D341Med (cell line): Measurements from ENCODE around the gene SNX10.
A peak's percentile ranks its signal among the peaks of the same experiment; 100 is the strongest.

Experiments
- DNase-seq: peaks from one replicate; pipeline ENCODE4 v3.0.0; 2012; ENCODE audit warnings: low spot score

Gene SNX10

DNA sequence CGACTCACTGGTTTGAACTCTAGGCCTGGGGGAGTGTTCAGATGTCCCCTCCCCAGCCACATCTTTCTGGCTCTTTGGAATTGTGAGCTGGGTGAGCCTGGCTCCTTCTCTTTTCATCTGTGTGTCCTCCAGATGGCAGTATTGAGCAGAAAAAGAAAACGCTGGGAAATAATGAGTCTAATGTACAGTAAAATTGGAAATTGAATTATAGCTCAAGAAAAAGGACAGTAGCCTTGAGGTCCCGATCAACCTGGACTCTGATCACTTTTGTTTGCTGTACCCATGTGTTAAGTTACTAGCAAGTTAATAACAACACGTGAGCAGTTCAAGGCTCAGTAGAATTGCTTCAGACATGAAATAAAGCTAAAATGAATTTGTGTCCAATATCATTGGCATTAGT, 77.9 kb downstream of the SNX10 start:
- DNase-seq = peak; percentile 65

DNA sequence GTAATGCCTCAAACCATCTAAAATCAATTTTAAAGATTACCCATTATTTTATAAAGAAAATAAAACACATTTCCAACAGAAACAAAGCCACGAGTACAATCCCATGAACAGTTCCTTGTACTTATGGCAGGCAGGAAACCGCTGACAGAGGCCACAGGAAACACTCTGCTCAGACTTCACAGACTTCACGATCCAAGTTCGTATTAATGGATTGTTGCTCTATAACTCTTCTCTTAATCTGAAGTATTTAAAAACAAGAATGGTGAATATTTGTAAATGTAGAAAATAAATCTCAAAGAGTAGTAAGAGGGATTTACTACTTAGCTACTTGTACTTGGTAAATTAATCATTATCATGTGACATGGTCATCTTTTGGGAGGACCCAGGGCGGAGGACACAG, 78.3 kb downstream of the SNX10 start:
- no peak for DNase-seq

DNA sequence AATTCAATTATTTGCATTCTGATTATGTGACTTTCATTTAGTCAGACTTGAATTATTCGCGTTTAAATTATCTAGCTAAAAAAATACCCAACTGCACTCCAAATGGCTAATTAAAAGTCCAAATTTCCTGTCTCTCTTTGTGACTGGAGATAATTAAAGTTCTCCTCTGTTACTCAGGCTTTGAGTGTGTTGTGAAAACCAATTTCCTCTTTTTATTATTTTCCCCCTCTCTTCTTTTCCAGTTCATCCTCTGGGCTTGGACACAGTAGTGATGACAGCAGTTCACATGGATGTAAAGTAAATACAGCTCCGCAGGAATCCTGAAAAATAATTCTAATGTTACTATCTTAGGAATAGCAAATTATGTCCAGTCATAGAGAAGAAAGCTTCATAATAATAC, 80.6 kb downstream of the SNX10 start:
- no peak for DNase-seq

DNA sequence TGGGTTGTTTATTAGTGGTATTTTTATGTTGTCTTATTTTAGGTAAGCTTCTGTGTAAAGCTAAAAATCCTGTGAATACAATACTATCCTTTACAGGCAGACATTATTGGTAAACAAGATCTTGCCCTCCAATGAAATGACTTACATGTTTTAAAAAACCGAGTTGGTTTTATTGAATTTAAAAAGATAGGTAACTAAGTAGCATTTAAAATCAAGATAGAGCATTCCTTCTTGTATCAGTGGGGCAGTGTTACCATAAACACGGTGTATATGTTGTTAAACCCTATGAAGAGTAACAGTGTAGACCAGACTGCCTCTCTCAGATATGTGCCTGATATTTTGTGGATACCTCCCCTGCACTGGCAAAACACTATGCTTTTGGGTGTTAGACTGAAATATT, 81.0 kb downstream of the SNX10 start:
- no peak for DNase-seq

DNA sequence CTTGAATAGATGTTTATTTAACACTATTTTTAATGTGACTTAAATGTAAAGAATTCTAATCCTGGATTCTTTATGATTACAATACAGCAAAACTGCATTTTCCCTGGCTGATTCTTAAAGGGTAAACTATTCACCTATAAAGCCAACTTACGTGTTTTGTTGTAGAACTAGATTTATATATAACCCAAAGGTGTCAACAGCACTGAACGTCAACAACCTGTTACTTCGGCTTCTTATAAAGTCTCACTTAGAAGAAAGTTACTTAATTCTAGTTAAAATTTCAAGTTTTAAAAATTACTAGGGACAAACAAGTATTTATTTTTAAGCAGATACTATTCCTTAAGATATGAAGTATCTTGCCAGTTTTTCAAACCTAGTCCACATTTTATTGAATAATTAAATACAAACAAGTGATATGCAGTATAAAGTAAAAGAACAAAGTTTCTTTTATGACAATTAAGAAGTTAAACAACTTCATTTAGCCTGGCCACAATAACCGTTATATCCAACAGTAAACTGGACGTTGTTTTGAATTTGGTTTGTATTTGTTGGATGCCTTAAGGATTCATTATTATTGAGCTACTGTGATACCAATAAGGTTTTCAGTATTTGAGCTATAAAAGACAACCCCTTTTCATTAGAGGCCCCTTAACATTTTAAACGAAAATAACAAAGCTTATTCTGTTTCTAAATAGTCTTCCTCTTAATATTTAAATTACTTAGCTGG, 83.1 kb downstream of the SNX10 start:
- no peak for DNase-seq

DNA sequence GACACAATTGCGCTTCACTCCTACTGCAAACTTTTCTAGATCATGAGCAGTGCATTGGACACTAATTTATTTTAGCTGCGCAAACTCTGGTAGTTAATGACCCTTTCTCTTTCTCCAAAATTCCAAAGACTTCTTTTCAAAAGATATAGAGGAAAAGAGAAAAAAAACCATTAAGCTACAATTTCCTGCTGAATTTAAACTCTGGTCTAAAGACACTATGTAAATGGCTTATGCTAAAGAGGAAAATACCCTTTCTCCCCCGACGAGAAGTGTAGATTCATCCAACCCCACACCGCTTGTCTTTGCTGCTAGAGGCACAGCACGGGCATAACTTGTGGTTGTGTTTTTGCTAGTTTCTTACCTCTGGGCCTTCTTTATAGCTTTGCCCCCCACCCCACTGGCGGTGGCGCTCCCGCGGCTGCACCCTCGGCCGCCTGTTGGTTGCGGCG, 84.1 kb downstream of the SNX10 start:
- no peak for DNase-seq

DNA sequence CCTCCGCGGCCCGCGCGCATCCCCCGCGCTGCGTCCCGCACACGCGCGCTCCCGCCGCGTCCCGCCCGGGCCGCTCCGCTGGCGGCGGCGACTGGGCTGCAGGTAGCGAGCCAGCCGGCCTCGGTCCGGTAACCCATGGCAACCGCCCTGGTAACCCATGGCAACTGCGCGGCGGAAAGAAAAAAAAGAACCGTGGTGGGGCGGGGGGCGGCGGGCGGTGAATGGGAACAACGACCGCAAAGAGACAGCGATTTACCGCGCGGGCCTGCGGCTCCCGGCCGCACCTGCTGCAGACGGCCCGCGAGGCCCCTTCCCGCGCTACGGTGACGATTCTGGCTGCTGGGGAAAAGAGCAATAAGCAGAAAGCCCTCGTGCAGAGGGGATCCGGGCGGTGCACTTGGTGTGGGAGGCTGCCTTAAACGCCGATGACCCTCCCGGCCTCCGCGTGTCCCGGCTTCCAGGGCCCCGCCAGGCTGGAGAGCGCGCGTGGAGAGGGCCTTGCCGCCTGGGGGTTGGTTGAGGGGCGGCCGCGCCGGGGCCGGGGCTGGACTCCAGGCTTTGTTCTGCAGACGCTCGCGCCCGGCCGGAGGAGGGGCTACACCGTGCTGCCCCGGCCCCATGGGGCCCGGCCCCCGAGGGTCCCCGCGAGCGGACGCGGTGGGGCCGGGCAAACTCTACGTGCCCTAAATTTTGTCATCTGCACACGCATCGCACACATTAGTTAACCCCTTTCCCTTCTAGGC, 84.7 kb downstream of the SNX10 start:
- peak; percentile 70 for DNase-seq

DNA sequence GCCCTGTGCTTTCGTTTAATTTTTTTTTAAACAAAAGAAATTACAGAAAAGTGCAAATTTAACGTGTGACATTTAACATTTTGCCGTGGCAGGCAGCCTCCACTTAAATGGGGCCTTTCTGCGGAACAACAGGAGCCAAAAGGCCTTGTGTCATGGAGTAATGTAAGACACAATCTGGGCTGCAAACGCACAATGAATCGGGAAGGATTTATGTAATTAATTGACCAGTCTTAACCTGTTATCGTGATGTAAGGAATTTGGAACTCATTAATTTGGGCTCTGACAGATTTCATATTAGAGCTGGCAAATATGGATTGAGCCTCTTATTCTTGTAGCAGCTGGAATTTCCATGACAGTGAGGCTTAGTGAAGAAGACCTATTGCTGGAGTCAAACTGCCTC, 86.4 kb downstream of the SNX10 start:
- no peak for DNase-seq

DNA sequence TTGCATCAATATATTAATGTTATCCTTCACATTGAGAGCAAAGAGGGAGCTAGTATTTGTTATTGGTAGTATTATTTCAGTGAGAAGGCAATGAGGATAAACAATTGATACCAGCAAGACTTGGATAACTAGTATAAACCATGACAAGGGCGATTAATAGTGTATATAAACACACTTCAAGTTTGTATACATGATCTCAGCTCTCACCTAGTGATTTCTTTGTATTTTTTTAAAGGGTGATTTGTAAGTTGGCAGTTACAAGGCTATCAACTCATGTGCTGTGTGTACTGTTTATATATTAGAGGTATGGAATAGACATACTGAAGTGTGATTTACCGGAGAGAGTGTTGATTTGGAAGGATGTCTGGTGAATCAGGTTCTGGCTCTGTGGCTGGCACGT, 88.0 kb downstream of the SNX10 start:
- no peak for DNase-seq

DNA sequence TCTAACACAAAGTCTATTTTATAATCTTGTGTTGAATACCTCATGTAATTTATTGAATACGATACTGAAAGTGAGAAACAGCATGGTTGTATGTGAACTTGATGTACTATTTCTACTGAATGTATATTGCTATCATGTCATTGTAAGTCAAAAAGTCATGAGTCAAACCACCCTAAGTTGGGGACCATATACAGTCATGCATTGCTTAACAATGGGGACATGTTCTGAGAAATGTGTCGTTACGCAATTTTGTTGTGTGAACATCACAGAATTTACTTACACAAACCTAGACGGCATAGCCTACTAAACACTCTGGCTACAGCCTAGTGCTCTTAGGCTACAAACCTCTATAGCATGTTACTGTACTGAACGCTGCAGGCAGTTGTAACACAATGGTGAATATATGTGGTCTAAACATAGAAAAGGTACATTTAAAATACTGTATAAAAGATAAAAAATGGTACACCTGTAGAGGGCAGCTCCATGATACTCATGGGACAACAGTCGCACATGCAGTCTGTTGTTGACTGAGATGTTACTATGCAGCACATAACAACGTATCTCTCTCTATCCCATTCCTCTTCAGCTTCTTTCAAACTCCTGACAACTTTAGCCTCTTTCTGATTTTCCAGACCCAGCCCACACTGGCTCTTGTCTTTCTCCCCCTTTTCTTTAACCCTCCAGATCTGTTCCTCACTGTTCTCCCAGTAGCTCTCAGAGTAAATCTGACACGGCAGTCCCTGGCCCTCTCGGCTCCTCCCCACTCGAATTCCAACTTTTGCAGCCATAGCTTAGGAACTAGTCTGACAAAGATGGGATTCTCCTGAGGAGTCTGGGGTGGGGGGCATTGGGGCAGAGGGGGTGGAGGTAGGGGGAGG, 90.1 kb downstream of the SNX10 start:
- no peak for DNase-seq

DNA sequence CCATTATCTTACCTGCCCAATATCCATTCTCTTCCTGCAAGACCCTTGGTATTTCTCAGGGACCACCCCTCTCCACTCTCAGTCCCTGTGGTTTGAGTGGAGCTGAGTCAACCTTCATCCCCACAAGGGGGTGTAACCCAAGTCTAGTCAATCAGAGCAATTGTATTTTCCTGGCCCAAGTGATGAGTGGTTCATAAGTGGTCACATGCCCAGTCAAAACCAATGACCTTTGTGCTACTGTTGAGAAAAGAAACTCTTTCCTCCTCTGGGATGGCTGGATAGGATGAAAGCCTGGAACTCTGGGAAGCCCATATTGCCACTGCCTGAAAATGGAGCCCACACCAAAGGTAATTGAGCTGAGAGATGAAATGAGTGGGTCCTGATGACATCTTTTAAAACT, 93.6 kb downstream of the SNX10 start:
- DNase-seq = no peak

DNA sequence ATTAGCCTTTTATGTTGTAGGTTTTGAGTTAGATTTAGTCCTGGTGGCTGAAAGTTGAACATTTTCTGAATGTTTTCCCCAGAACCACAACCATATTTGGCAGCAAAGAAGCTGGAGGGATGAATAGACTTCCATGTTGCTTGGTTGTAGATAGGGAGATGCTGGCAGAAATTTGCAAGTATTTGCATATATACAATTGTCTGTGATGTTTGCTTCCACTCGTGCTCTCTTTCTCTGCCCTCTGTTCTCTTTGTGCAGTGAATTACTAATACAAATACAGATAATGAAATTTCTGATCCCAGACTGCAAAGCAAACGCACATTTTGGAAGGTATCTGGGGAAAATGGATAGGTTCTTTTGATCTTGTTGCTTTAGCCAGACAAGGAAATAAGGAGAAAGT, 96.1 kb downstream of the SNX10 start:
- no peak for DNase-seq

DNA sequence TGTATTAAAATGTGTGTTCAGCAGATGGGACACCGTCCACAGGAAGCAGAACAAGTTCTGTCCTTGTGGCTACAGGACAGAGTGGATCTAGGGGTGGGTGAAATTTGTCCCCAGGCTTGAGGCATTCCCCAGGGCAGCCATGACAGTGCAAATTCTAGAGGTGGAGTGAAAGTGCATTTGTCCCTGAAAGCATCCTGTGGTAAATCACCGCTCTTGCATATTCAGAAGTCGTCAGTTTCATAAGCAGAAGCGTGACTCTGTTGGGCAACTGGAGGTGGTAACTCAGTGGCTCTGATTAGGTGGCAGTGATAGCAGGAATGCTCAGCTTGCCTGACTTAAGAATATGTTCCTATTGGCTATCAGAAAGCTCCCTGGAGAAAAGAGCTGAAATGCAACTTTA, 96.6 kb downstream of the SNX10 start:
- DNase-seq = no peak

DNA sequence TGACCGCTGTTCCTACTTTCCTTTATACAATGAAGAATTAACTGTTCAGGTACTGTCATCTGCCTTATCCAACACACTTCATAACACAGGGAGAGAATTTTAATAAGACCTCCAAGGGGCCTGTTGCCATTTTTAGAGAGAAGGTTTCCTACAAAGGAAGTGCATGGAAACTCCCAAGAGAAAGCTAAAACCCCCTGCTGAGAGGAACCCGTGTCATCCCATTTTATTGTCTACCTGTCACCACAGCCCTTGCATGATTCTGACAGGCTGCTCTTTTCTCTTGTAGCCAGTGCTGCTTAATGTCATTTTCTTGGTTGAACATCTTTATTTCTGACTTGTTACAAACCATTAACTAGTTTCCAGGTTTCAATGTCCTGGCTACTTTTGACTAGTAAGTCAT, 98.4 kb downstream of the SNX10 start:
- no peak for DNase-seq

DNA sequence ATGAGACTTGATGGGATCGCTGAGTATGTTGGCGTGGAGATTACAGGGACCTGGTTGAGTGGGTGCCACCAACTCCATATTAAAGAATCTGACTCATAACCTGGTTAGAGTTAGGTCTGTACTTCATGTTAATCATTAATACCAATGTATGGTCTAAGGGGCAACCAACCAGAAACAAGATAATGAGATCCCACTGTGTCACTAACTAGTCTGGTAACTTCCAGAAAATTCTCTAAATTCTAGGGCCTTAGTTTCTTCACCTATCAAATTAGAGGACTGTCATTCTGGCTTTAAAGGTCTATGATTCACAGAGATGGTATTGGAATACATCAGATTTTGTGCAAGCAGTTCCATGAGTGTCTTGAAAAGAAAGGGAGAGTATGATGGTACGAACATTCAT, 102.2 kb downstream of the SNX10 start:
- no peak for DNase-seq

DNA sequence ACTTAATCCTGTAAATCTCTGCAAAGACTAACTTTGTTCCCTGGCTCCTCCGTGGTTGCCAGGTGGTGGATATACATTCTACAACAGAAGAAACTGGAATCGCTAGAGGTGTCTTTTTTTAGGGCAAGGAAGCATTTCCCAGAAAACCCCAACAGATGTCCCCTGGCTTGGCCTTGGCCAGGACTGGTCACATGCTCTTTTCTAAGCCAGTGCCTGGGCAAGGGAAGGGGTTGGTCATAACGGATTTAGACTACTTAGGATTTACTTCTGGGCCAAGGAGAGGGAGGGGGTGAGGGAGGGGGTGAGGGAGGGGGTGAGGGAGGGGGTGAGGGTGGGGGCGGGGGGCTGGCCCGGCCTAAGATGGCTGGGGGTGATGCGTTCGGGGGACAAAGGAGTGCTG, 105.7 kb downstream of the SNX10 start:
- DNase-seq = peak; percentile 58

DNA sequence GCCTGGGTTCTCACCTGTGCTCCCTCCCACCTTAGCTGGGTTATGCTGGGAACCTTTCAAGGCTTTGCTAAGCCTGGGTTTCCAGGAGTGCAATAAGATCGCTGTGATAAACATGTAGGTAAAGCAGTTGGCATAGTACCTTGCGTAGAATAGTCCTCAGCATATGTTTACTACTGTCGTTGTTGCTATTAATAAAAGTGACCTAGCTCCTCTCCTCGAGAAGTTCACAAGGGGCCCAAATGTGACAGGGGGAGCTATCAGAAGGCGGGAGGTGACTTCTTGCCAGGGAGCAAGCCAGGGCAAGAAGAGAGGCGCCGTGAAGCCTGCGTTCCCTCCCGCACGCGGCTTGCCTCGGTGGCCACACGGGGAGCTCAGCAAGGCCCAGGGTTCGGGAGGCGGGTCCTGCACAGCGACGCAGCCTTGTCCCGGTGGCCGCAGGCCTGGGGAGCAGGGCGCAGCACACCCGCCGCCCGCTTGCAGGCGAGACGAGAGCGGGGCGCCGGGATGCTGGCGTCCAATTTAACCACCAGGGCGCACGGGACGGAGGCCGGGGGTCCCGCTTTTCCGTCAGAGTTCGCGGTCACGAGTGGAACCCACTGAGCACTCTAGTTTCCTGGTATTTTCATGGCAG, 106.2 kb downstream of the SNX10 start:
- DNase-seq = peak; percentile 70

DNA sequence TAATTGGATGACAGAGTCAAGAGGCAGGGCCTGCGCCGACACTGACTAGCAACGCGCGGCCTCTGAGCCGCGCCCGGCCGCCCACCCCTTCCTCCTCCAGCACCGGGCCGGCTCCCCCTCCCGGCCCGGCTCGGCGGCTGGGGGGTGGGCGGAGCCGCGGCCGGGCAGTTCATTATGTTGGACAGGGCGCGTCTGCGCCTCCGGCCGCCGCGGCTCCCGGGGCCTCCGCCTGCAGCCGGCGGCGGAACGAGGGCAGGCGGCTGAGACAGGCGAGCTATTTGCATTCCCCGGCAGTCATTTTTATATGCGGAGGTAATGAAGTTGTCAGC, 106.7 kb downstream of the SNX10 start:
- DNase-seq = peak; percentile 82

DNA sequence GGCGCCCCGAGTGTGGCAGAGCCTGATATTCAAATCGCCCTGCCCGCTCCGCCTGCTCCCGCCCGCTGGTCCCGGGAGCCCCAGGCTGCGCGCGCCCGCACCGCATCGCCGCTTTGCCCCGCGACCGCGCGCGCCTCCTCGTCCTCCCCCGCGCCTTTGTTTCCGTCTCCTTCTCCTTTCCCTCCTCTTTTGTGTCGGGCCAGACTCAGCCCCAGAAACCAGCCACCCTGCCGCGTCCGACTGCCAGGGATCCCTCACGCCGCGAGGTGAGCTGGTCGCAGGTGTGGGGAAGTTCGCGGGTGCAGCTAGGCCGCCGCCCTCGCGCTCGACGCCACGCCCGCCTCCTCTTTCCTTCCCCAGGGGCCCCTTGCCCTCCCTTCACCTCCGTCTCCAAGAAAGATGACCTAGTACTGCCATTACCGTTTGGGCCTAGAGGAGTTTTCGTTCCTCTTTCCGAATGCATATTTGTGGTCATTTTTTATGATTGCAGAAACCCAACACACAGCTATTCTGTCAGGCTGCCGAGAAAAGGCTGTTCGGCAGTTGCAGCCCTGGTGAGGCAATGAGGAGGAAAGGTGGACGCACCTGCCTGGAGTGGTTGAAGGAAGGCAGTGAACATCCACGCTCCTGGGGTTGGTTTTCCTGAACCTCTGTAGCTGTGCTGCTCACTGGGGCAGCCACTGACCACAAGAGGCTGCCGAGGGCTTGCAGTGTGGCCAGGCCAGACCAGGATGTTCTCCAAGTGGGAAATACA, 107.3 kb downstream of the SNX10 start:
- peak; percentile 86 for DNase-seq

DNA sequence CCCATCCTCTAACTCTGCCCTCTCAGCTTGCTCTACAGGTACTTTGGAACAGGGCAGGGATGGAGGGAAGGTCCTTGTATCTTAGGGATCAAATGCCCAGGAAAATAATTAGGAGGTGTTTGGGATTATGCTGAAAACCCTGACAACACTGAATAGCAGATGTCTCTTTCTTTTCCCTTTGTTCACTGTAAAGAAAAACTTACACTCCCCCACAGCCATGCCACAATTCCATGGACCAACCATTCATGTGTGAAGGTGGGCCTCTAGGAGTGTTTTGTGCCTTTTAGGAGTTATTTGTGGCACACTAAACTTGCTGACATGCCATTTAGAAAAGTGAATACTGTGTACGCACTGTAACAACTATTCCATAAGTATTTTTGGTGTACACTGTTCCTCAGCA, 108.1 kb downstream of the SNX10 start:
- no peak for DNase-seq

DNA sequence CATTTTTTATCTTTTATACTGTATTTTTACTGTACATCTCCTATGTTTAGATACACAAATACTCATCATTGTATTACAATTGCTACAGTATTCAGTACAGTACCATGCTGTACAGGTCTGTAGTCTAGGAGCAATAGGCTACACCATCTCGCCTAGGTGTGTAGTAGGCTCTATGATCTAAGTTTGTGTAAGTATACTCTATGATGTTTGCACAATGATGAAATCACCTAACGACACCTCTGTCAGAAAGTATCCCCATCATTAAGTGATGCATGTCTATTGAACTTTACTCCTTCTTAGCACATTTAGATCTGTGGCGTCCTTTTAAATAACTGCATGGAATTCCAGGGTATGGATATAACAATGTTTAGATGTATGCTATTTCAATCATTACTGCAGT, 112.0 kb downstream of the SNX10 start:
- DNase-seq = no peak
